Hepatocyte (in vitro differentiated cells): ENCODE data around the gene ZNF248.

Source experiments
- CTCF ChIP-seq: fragments of 200-600 bp; sonication (generic); IDR thresholded peaks from 2 replicates; pipeline ENCODE4 v1.5.1; 2016; ENCODE audit warnings: antibody characterized with exemption, mild to moderate bottlenecking; ENCODE audit not compliant: poor library complexity
- EZH2phosphoT487 ChIP-seq: fragments of 200-600 bp; sonication (generic); IDR thresholded peaks from one replicate; pipeline ENCODE4 v1.6.1; 2018; ENCODE audit warnings: antibody characterized with exemption, mild to moderate bottlenecking, low read depth, moderate library complexity; ENCODE audit not compliant: unreplicated experiment, severe bottlenecking

GRCh38 chr10:37754538-37755323 is 102.7 kb downstream of the ZNF248 start:
- TF ChIP-seq CTCF: no peak
- no peak for TF ChIP-seq EZH2phosphoT487
